H1 (cell line): ENCODE data around the gene SCAMP3. TPM values are rescaled to one million over a fixed set of nuclear protein-coding genes. Genes with fewer than 3 reads are reported as not detected.
"Not testable (repeated sequence)": the region's sequence is repeated elsewhere in the genome, so short reads cannot be mapped to it uniquely, and the experiment has no call there.

Experiments
- CTCF ChIA-PET: fragments of 300-600 bp; sonication (Branson Sonifier 250); formaldehyde crosslinking; loops from one replicate; lab custom pipeline; 2021; ENCODE audit not compliant: partially characterized antibody; lab: Charles Lee
- POLR2A ChIA-PET: fragments of 300-600 bp; sonication (Branson Sonifier 250); formaldehyde crosslinking; loops from one replicate; lab custom pipeline; 2021; ENCODE audit warnings: inconsistent platforms; ENCODE audit not compliant: partially characterized antibody; lab: Charles Lee
- DNase-seq, 2 experiments: peaks; one replicate each; pipeline versions ENCODE4 v3.0.0 to v3.0.0-alpha.2; 2010 to 2022; ENCODE audit warnings: low spot score in 2 of 2, low read depth in 1 of 2, mixed read lengths in 1 of 2
- FAIRE-seq: peaks from 2 replicates; lab custom pipeline; 2011; peaks lifted over from hg19 to GRCh38; lab: Jason Lieb, UNC
- H2AFZ ChIP-seq: 2 replicates; pipeline ENCODE4 v1.8.1; 2012; ENCODE audit warnings: low read length, inconsistent platforms
- H2AK5ac ChIP-seq: 2 replicates; pipeline ENCODE4 v1.6.1; 2013; ENCODE audit warnings: low read depth, low read length
- H2BK120ac ChIP-seq: replicated peaks from 2 replicates; pipeline ENCODE3; 2013; ENCODE audit warnings: low read depth, low read length, inconsistent platforms
- H2BK12ac ChIP-seq: 2 replicates; pipeline ENCODE4 v1.6.1; 2013; ENCODE audit warnings: low read depth, low read length
- H2BK15ac ChIP-seq: 2 replicates; pipeline ENCODE4 v1.6.1; 2013; ENCODE audit warnings: low read length
- H2BK20ac ChIP-seq: 2 replicates; pipeline ENCODE4 v1.6.1; 2013; ENCODE audit warnings: low read length
- H2BK5ac ChIP-seq: 2 replicates; pipeline ENCODE4 v1.6.1; 2013; ENCODE audit warnings: low read depth, low read length
- H3K14ac ChIP-seq: 2 replicates; pipeline ENCODE4 v1.6.1; 2013; ENCODE audit warnings: inconsistent platforms; ENCODE audit not compliant: insufficient read length
- H3K18ac ChIP-seq: 2 replicates; pipeline ENCODE4 v1.6.1; 2013; ENCODE audit warnings: low read length; ENCODE audit errors: extremely low read depth
- H3K23ac ChIP-seq: 2 replicates; pipeline ENCODE4 v1.6.1; 2013; ENCODE audit warnings: inconsistent platforms; ENCODE audit not compliant: insufficient read length
- H3K23me2 ChIP-seq: 2 replicates; pipeline ENCODE4 v1.6.1; 2013; ENCODE audit warnings: low read depth, low read length
- H3K27ac ChIP-seq: 2 replicates; pipeline ENCODE4 v1.6.1; 2011; ENCODE audit warnings: low read depth, low read length, inconsistent platforms
- H3K27me3 ChIP-seq, 4 experiments: replicated peaks in 1 of 4; 1 replicate in 1 of 4; 2 replicates in 3 of 4; pipeline versions ENCODE4 v1.6.1 to v1.8.1; 2011 to 2013; ENCODE audit warnings: low read length in 3 of 4, mild to moderate bottlenecking in 3 of 4, inconsistent platforms in 2 of 4, mixed read lengths in 2 of 4, moderate library complexity in 1 of 4; ENCODE audit not compliant: control insufficient read depth in 3 of 4, insufficient read depth in 3 of 4; ENCODE audit errors: extremely low read depth in 1 of 4
- H3K36me3 ChIP-seq, 4 experiments: 2 replicates each; pipeline versions ENCODE4 v1.6.1 to v1.8.1; 2011 to 2013; ENCODE audit warnings: mild to moderate bottlenecking in 4 of 4, low read length in 3 of 4, moderate library complexity in 2 of 4, control low read depth in 1 of 4, inconsistent platforms in 1 of 4; ENCODE audit not compliant: insufficient read depth in 4 of 4, control insufficient read depth in 2 of 4
- H3K4ac ChIP-seq: replicated peaks from 2 replicates; pipeline ENCODE3; 2013; ENCODE audit warnings: low read length, low read depth, mixed read lengths, inconsistent platforms; ENCODE audit not compliant: insufficient read length
- H3K4me1 ChIP-seq, 4 experiments: replicated peaks in 1 of 4; 1 replicate in 1 of 4; 2 replicates in 3 of 4; pipeline versions ENCODE4 v1.6.1 to v1.8.1; 2011 to 2013; ENCODE audit warnings: low read length in 3 of 4, inconsistent platforms in 2 of 4, mixed read lengths in 1 of 4; ENCODE audit not compliant: insufficient read depth in 4 of 4, control insufficient read depth in 3 of 4
- H3K4me2 ChIP-seq, 2 experiments: 2 replicates each; pipeline versions ENCODE4 v1.6.1 to v1.8.1; 2011 to 2013; ENCODE audit warnings: low read depth in 2 of 2, low read length in 2 of 2, control low read depth in 1 of 2, inconsistent platforms in 1 of 2, mild to moderate bottlenecking in 1 of 2; ENCODE audit not compliant: insufficient read depth in 1 of 2
- H3K4me3 ChIP-seq, 4 experiments: fragments of 200-600, 300-600 bp in 1 of 4; sonication (generic), shearing (Covaris generic), sonication (Bioruptor Twin) in 1 of 4; 2 replicates each; pipeline versions ENCODE4 v1.5.1 to v1.8.1; 2011 to 2016; ENCODE audit warnings: low read length in 4 of 4, low read depth in 3 of 4, control low read depth in 2 of 4, inconsistent platforms in 2 of 4, mild to moderate bottlenecking in 2 of 4, mixed read lengths in 1 of 4, moderate library complexity in 1 of 4; ENCODE audit not compliant: insufficient read depth in 2 of 4; ENCODE audit errors: extremely low read depth in 1 of 4
- H3K56ac ChIP-seq: replicated peaks from 2 replicates; pipeline ENCODE3; 2013; ENCODE audit warnings: low read depth, mild to moderate bottlenecking, mixed read lengths, low read length, inconsistent platforms; ENCODE audit not compliant: insufficient read length
- H3K79me1 ChIP-seq: 2 replicates; pipeline ENCODE4 v1.6.1; 2013; ENCODE audit warnings: low read depth, low read length, control low read depth
- H3K79me2 ChIP-seq, 2 experiments: 2 replicates each; pipeline versions ENCODE4 v1.6.1 to v1.8.1; 2012 to 2013; ENCODE audit warnings: low read length in 2 of 2, mild to moderate bottlenecking in 2 of 2, inconsistent platforms in 1 of 2; ENCODE audit not compliant: insufficient read depth in 2 of 2, control insufficient read depth in 1 of 2
- H3K9ac ChIP-seq, 4 experiments: replicated peaks in 1 of 4; 1 replicate in 1 of 4; 2 replicates in 3 of 4; pipeline versions ENCODE4 v1.6.1 to v1.8.1; 2011 to 2013; ENCODE audit warnings: low read depth in 3 of 4, low read length in 3 of 4, control low read depth in 2 of 4, mild to moderate bottlenecking in 2 of 4, moderate library complexity in 2 of 4, inconsistent platforms in 1 of 4; ENCODE audit errors: extremely low read depth in 1 of 4
- H3K9me3 ChIP-seq, 2 experiments: 2 replicates each; pipeline versions ENCODE4 v1.6.1 to v1.8.1; 2012 to 2013; ENCODE audit warnings: mild to moderate bottlenecking in 2 of 2, moderate library complexity in 2 of 2, control low read depth in 1 of 2, inconsistent platforms in 1 of 2, low read depth in 1 of 2, low read length in 1 of 2, mixed read lengths in 1 of 2; ENCODE audit not compliant: insufficient read depth in 2 of 2
- H4K20me1 ChIP-seq, 2 experiments: replicated peaks in 1 of 2; 2 replicates each; pipeline versions ENCODE3 to v1.8.1; 2011 to 2013; ENCODE audit warnings: inconsistent platforms in 2 of 2, low read length in 2 of 2, mild to moderate bottlenecking in 1 of 2; ENCODE audit not compliant: insufficient read depth in 2 of 2, control insufficient read depth in 1 of 2
- H4K5ac ChIP-seq: 2 replicates; pipeline ENCODE4 v1.6.1; 2013; ENCODE audit warnings: low read length, low read depth, mixed read lengths, inconsistent platforms; ENCODE audit not compliant: insufficient read length
- H4K8ac ChIP-seq: 2 replicates; pipeline ENCODE4 v1.8.0; 2013; ENCODE audit warnings: mild to moderate bottlenecking, moderate library complexity, low read length, inconsistent platforms; ENCODE audit not compliant: insufficient read depth; ENCODE audit errors: extremely low read depth
- H4K91ac ChIP-seq: replicated peaks from 2 replicates; pipeline ENCODE3; 2013; ENCODE audit warnings: low read length, mixed read lengths, inconsistent platforms; ENCODE audit not compliant: insufficient read length
- WGBS, 2 experiments: shearing (Covaris generic) in 1 of 2; methylation state at CpG; one replicate each; pipeline versions ENCODE4 v1.1.6 to v1.1.7; 2013 to 2015; ENCODE audit warnings: low lambda C conversion rate in 2 of 2, mixed read lengths in 2 of 2, inconsistent platforms in 1 of 2, low coverage in 1 of 2, missing lambda C conversion rate in 1 of 2; ENCODE audit not compliant: insufficient replicate concordance in 2 of 2, insufficient coverage in 1 of 2, insufficient read length in 1 of 2; ENCODE audit errors: extremely low coverage in 1 of 2, missing lambda C conversion rate in 1 of 2; 5-methylcytosine and 5-hydroxymethylcytosine counted together
- polyA plus RNA-seq, 7 experiments: library from polyadenylated mRNA; depleted of rRNA in 3 of 7; stranded (reverse) in 5 of 7; unstranded in 2 of 7; fragments of >200 nt in 5 of 7; fragments of 200-250 nt in 2 of 7; gene quantifications; 1 replicate in 5 of 7; 2 replicates in 1 of 7; 4 replicates in 1 of 7; pipeline versions ENCODE4 v1.2.1 to v1.2.3, GENCODE V29; 2011 to 2013; ENCODE audit warnings: missing spikeins in 2 of 7, mixed read lengths in 2 of 7
- total RNA-seq: library from RNA; stranded (reverse); fragmentation: NEBNext Ultra II Directional; extraction: Animal tissue kit (Norgen Biotek cat#: 25700); gene quantifications from 2 replicates; pipeline ENCODE4 v1.2.1, GENCODE V29; 2021

The SCAMP3 gene
- total and polyA plus RNA-seq, 2 of the 8 experiments (the other 6 are each of a cell fraction or from before 2014, with no cell fraction given): 48.9 to 143 TPM

DNA sequence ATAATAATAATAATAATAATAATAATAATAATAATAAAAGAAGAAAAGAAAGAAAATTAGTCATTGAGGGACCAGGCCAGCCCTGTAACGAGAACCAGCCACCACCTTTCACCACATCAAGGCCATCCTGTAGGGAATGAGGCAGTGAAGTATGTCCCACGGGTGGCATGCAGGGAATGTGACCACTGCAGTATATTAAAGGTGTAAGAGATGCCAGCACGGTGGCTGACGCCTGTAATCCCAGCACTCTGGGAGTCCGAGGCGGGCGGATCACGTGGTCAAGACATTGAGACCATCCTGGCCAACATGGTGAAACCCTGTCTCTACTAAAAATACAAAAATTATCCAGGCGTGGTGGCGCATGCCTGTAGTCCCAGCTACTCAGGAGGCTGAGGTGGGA lies 28.8 kb upstream of the SCAMP3 start:
- Histone ChIP-seq H3K27me3 (peaks cover 0 to 23% (median 14%) of the 10 kb centered on the region in 4 experiments; a peak in 5 of 7 replicates), H3K4me1 (peaks cover 0 to 13% (median 9%) of the 10 kb centered on the region in 4 experiments; a peak in 5 of 7 replicates)
- H3K56ac ChIP-seq, H3K79me1 ChIP-seq, H3K14ac ChIP-seq, H3K9ac ChIP-seq, H2BK120ac ChIP-seq, H3K79me2 ChIP-seq, H3K4me3 ChIP-seq, H2AK5ac ChIP-seq, H4K5ac ChIP-seq, H3K23me2 ChIP-seq, H4K91ac ChIP-seq, H3K23ac ChIP-seq, H2AFZ ChIP-seq, DNase-seq, H3K4ac ChIP-seq, FAIRE-seq, H2BK20ac ChIP-seq, H4K8ac ChIP-seq, H2BK5ac ChIP-seq, H4K20me1 ChIP-seq, H3K18ac ChIP-seq, H3K9me3 ChIP-seq, H3K4me2 ChIP-seq, H2BK12ac ChIP-seq, H3K27ac ChIP-seq, H3K36me3 ChIP-seq, H2BK15ac ChIP-seq: not testable (repeated sequence)
- CTCF ChIA-PET: interaction anchor here (2.7 to 6.3 kb wide), 3 partner anchors 12 to 40 kb away, joined by 22 to 37 read pairs (median 23); partner anchors contain the start of gene FDPS
- POLR2A ChIA-PET: interaction anchor here (0.9 to 3.0 kb wide), 3 partner anchors 8 to 31 kb away, joined by 3 to 10 read pairs (median 9); no protein-coding TSS in a partner anchor
- whole genome bisulfite sequencing, 2 experiments: 96% methylated on average over 10 of the region's 10 CpGs; no CpG with 5 or more reads in 1 of the 2 experiments
